HUES6 (cell line): ENCODE measurements around the gene C2orf81.

Experiments
- H3K27ac ChIP-seq: 2 replicates; pipeline ENCODE4 v1.7.0; 2013; ENCODE audit warnings: low read depth, mild to moderate bottlenecking, low read length, inconsistent platforms
- H3K27me3 ChIP-seq: 2 replicates; pipeline ENCODE4 v1.6.1; 2013; ENCODE audit warnings: low read length; ENCODE audit not compliant: control insufficient read depth, insufficient read depth
- H3K36me3 ChIP-seq: 2 replicates; pipeline ENCODE4 v1.6.1; 2013; ENCODE audit warnings: low read length; ENCODE audit not compliant: control insufficient read depth, insufficient read depth
- H3K4me1 ChIP-seq: 2 replicates; pipeline ENCODE4 v1.6.1; 2013; ENCODE audit warnings: low read length; ENCODE audit not compliant: control insufficient read depth, insufficient read depth
- H3K4me3 ChIP-seq: 2 replicates; pipeline ENCODE4 v1.5.1; 2013; ENCODE audit warnings: low read depth, low read length
- H3K9ac ChIP-seq: one replicate; pipeline ENCODE4 v1.6.1; 2013; ENCODE audit warnings: mild to moderate bottlenecking, low read length
- H3K9me3 ChIP-seq: 2 replicates; pipeline ENCODE4 v1.6.1; 2013; ENCODE audit warnings: low read depth, low read length; ENCODE audit not compliant: control insufficient read depth, insufficient read depth

C2orf81 gene

GRCh38 chr2:74383254-74383653 is 38.2 kb downstream of the C2orf81 start:
- Histone ChIP-seq H3K27ac (no peak overlapping the region), H3K36me3 (peaks cover 13% of the 10 kb centered on the region), H3K27me3 (no peaks in the 10 kb centered on the region), H3K9ac (no peak overlapping the region), H3K4me3 (no peak overlapping the region), H3K4me1 (peaks cover 21% of the 10 kb centered on the region), H3K9me3 (no peaks in the 10 kb centered on the region)

GRCh38 chr2:74381751-74382150 is 39.7 kb downstream of the C2orf81 start:
- Histone ChIP-seq H3K4me1 (peaks cover 21% of the 10 kb centered on the region), H3K9me3 (no peaks in the 10 kb centered on the region), H3K9ac (no peak overlapping the region)

GRCh38 chr2:74379851-74380789 is 41.3 kb downstream of the C2orf81 start, which contains the start of gene DCTN1:
Gene DCTN1 (minus strand): TSS chr2:74380311. CDS start chr2:74380037, 274 bp downstream.
- H3K27me3 ChIP-seq = no peaks in the 10 kb centered on the region
- H3K36me3 ChIP-seq = peaks cover 34% of the 10 kb centered on the region
- H3K27ac ChIP-seq = no peak within 1 kb of the TSS
- H3K4me3 ChIP-seq = peak within 1 kb of the TSS; percentile 44
- H3K9me3 ChIP-seq = no peaks in the 10 kb centered on the region
- H3K4me1 ChIP-seq = peaks cover 22% of the 10 kb centered on the region
- H3K9ac ChIP-seq = peak within 1 kb of the TSS; percentile 41

More at GRCh38 chr2:74381751-74382150, 39.7 kb downstream of the C2orf81 start:
- Histone ChIP-seq H3K4me3 (no peak overlapping the region), H3K27ac (no peak overlapping the region), H3K36me3 (peaks cover 27% of the 10 kb centered on the region), H3K27me3 (no peaks in the 10 kb centered on the region)

- no peak overlapping the region for H3K4me3 ChIP-seq
- no peak overlapping the region for H3K9ac ChIP-seq
Measured at GRCh38 chr2:74378007-74378406, 43.4 kb downstream of the C2orf81 start.

GRCh38 chr2:74375838-74376237 is 45.6 kb downstream of the C2orf81 start:
- Histone ChIP-seq H3K4me1 (peaks cover 44% of the 10 kb centered on the region), H3K9ac (no peak overlapping the region), H3K36me3 (peaks cover 40% of the 10 kb centered on the region)

More at GRCh38 chr2:74378007-74378406, 43.4 kb downstream of the C2orf81 start:
- H3K27me3 ChIP-seq = no peaks in the 10 kb centered on the region
- peaks cover 26% of the 10 kb centered on the region for H3K36me3 ChIP-seq
- peaks cover 41% of the 10 kb centered on the region for H3K4me1 ChIP-seq
- H3K27ac ChIP-seq = no peak overlapping the region
- H3K9me3 ChIP-seq = no peaks in the 10 kb centered on the region

GRCh38 chr2:74374509-74375205 is 46.8 kb downstream of the C2orf81 start:
- Histone ChIP-seq H3K9ac (peak overlapping the region; percentile 48), H3K27ac (no peak overlapping the region), H3K9me3 (no peaks in the 10 kb centered on the region), H3K36me3 (peaks cover 52% of the 10 kb centered on the region), H3K27me3 (no peaks in the 10 kb centered on the region), H3K4me3 (peak overlapping the region; percentile 64), H3K4me1 (peaks cover 34% of the 10 kb centered on the region)

More at GRCh38 chr2:74375838-74376237, 45.6 kb downstream of the C2orf81 start:
- Histone ChIP-seq H3K9me3 (no peaks in the 10 kb centered on the region), H3K4me3 (no peak overlapping the region), H3K27me3 (no peaks in the 10 kb centered on the region), H3K27ac (no peak overlapping the region)

GRCh38 chr2:74373985-74374384 is 47.4 kb downstream of the C2orf81 start:
- H3K4me1 ChIP-seq = peaks cover 27% of the 10 kb centered on the region
- peak overlapping the region; percentile 48 for H3K9ac ChIP-seq
- no peaks in the 10 kb centered on the region for H3K27me3 ChIP-seq
- no peaks in the 10 kb centered on the region for H3K9me3 ChIP-seq
- peak overlapping the region; percentile 64 for H3K4me3 ChIP-seq
- H3K27ac ChIP-seq = no peak overlapping the region
- H3K36me3 ChIP-seq = peaks cover 58% of the 10 kb centered on the region

GRCh38 chr2:74373221-74373676 is 48.2 kb downstream of the C2orf81 start:
- H3K27ac ChIP-seq = no peak overlapping the region
- peaks cover 66% of the 10 kb centered on the region for H3K36me3 ChIP-seq
- H3K9ac ChIP-seq = no peak overlapping the region
- peaks cover 23% of the 10 kb centered on the region for H3K4me1 ChIP-seq
- no peaks in the 10 kb centered on the region for H3K9me3 ChIP-seq
- H3K4me3 ChIP-seq = peak overlapping the region; percentile 64
- no peaks in the 10 kb centered on the region for H3K27me3 ChIP-seq

- Histone ChIP-seq H3K27ac (no peak overlapping the region), H3K9me3 (no peaks in the 10 kb centered on the region), H3K9ac (no peak overlapping the region), H3K4me3 (no peak overlapping the region), H3K4me1 (peaks cover 23% of the 10 kb centered on the region), H3K36me3 (peaks cover 67% of the 10 kb centered on the region), H3K27me3 (no peaks in the 10 kb centered on the region)
Measured at GRCh38 chr2:74372674-74373073, 48.7 kb downstream of the C2orf81 start.

GRCh38 chr2:74371421-74371820 is 50.0 kb downstream of the C2orf81 start:
- peaks cover 23% of the 10 kb centered on the region for H3K4me1 ChIP-seq
- no peak overlapping the region for H3K27ac ChIP-seq
- H3K9me3 ChIP-seq = no peaks in the 10 kb centered on the region
- H3K36me3 ChIP-seq = peaks cover 67% of the 10 kb centered on the region
- no peak overlapping the region for H3K4me3 ChIP-seq
- H3K9ac ChIP-seq = no peak overlapping the region
- H3K27me3 ChIP-seq = no peaks in the 10 kb centered on the region

GRCh38 chr2:74369976-74370375 is 51.4 kb downstream of the C2orf81 start:
- no peak overlapping the region for H3K27ac ChIP-seq
- H3K36me3 ChIP-seq = peaks cover 73% of the 10 kb centered on the region
- no peaks in the 10 kb centered on the region for H3K27me3 ChIP-seq

More at GRCh38 chr2:74369976-74370375, 51.4 kb downstream of the C2orf81 start:
- H3K4me1 ChIP-seq = peaks cover 21% of the 10 kb centered on the region
- no peaks in the 10 kb centered on the region for H3K9me3 ChIP-seq
- H3K9ac ChIP-seq = no peak overlapping the region
- H3K4me3 ChIP-seq = no peak overlapping the region
